ENCODE measurements around the gene TEX29. TPM values are rescaled to one million over a fixed set of nuclear protein-coding genes. Genes with fewer than 3 reads are reported as not detected.

Gene TEX29
- total and polyA plus RNA-seq, 2 of the 4 experiments (the other 2 are of a cell fraction): 0.46 TPM; not detected in 1

DNA sequence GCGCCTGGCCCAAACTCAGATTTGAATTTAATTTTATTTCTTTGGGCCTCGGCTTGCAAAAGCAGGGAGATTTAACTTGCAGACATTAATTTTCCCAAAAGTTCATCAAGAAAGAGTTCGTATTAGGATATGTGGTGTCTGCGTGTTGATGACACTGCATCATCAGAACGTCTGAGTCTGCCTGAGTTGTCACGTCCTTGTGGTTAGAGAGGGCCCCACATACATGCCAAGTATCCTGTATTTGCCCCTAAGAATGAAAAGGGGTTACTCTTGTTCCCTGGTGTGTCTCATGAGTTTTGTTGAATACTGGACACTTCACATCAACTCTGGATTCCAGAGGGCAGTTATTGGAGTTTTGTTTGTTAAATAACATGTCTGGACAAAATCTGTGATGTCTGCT is 5.6 kb upstream of the TEX29 start:
- in situ Hi-C loops (cut with MboI; ENCODE audit: low sequenced_read_pairs) (no loop called here), intact Hi-C loops (cut with micrococcal nuclease) (no loop called here), dilution Hi-C loops (cut with HindIII; ENCODE audit: low sequenced_read_pairs, unreplicated experiment) (no loop called here)
- H2BK5ac ChIP-seq (ENCODE audit: low read depth, low read length, poor library complexity, severe bottlenecking): no peak overlapping the region
- peak; percentile 18; the same call in 1 of the 2 replicates for ATAC-seq (ENCODE audit: low read depth)
- no peak overlapping the region for H3K18ac ChIP-seq (ENCODE audit: low read depth, low read length)
- no peak overlapping the region for H4K5ac ChIP-seq (ENCODE audit: low read depth, low read length)
- H2AK5ac ChIP-seq (ENCODE audit: low read depth, low read length): no peak overlapping the region
- H3K4me1 ChIP-seq (ENCODE audit: control insufficient read depth, insufficient read depth, low read length): peaks cover 4% of the 10 kb centered on the region; the same call in 1 of the 2 replicates
- no peak overlapping the region for H2AK9ac ChIP-seq (replicated peaks; ENCODE audit: low read depth, low read length, poor library complexity)
- peaks cover 12 to 15% of the 10 kb centered on the region in 2 experiments; a peak in 3 of 4 replicates for H3K79me1 ChIP-seq (ENCODE audit: low read depth in 1 of 2, low read length in 2 of 2)
- H3K4me2 ChIP-seq (ENCODE audit: low read depth, low read length): no peak overlapping the region
- CTCF ChIA-PET: no interaction called here
- peaks cover 11% of the 10 kb centered on the region for H3K9me3 ChIP-seq (ENCODE audit: control insufficient read depth, insufficient read depth, low read length)
- H3K14ac ChIP-seq (replicated peaks; ENCODE audit: low read depth, low read length): no peak overlapping the region
- no peak overlapping the region for H3K27ac ChIP-seq (ENCODE audit: insufficient read depth, low read length)
- no peaks in the 10 kb centered on the region for H4K20me1 ChIP-seq (ENCODE audit: insufficient read depth, low read length)
- no peak overlapping the region for H3K23ac ChIP-seq (ENCODE audit: low read depth, low read length)
- H4K91ac ChIP-seq (ENCODE audit: insufficient read depth, low read depth, low read length): no peak overlapping the region
- no peaks in the 10 kb centered on the region for H3K9me1 ChIP-seq (ENCODE audit: insufficient read depth, low read length)
- no peak for TF ChIP-seq RFX5 (IDR thresholded peaks at IDR 0.05; ENCODE audit: low read depth, low read length)
- no peak for TF ChIP-seq NFE2L2 (IDR thresholded peaks at IDR 0.05; ENCODE audit: low read depth, low read length)
- no peak for TF ChIP-seq RAD21 (IDR thresholded peaks at IDR 0.05; ENCODE audit: low read length)
- no peak for TF ChIP-seq MAZ (IDR thresholded peaks at IDR 0.05; ENCODE audit: borderline replicate concordance, low read depth, low read length)
- TF ChIP-seq SMC3 (IDR thresholded peaks at IDR 0.05; ENCODE audit: low read depth, low read length): no peak
- TF ChIP-seq, protein P1, sequence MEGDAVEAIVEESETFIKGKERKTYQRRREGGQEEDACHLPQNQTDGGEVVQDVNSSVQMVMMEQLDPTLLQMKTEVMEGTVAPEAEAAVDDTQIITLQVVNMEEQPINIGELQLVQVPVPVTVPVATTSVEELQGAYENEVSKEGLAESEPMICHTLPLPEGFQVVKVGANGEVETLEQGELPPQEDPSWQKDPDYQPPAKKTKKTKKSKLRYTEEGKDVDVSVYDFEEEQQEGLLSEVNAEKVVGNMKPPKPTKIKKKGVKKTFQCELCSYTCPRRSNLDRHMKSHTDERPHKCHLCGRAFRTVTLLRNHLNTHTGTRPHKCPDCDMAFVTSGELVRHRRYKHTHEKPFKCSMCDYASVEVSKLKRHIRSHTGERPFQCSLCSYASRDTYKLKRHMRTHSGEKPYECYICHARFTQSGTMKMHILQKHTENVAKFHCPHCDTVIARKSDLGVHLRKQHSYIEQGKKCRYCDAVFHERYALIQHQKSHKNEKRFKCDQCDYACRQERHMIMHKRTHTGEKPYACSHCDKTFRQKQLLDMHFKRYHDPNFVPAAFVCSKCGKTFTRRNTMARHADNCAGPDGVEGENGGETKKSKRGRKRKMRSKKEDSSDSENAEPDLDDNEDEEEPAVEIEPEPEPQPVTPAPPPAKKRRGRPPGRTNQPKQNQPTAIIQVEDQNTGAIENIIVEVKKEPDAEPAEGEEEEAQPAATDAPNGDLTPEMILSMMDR (conservative IDR thresholded peaks at IDR 0.05; ENCODE audit: low read depth, low read length): no peak
- TF ChIP-seq MAFK (IDR thresholded peaks at IDR 0.05; ENCODE audit: low read depth, low read length): no peak
- TF ChIP-seq RCOR1 (IDR thresholded peaks at IDR 0.05; ENCODE audit: insufficient replicate concordance, low read length): no peak
- no peak for TF ChIP-seq BHLHE40 (IDR thresholded peaks at IDR 0.05; ENCODE audit: low read depth, low read length)
- no peak for TF ChIP-seq FOS (IDR thresholded peaks at IDR 0.05; ENCODE audit: low read depth, low read length)
- TF ChIP-seq MXI1 (IDR thresholded peaks at IDR 0.05; ENCODE audit: borderline replicate concordance, low read depth, low read length): no peak
- no peak for TF ChIP-seq CEBPB (IDR thresholded peaks at IDR 0.05; ENCODE audit: low read depth, low read length)
- H3K9ac ChIP-seq (ENCODE audit: low read depth, low read length): no peak overlapping the region
- no peak overlapping the region for H2AFZ ChIP-seq (replicated peaks; ENCODE audit: low read length, poor library complexity)
- peaks cover 5% of the 10 kb centered on the region; the same call in 1 of the 2 replicates for H3K36me3 ChIP-seq (ENCODE audit: control insufficient read depth, insufficient read depth, low read length)
- H3K4me3 ChIP-seq (ENCODE audit: insufficient read depth, low read depth, low read length): no peak overlapping the region
- no peak overlapping the region for H2BK15ac ChIP-seq (ENCODE audit: low read depth, low read length)
- H3K27me3 ChIP-seq (ENCODE audit: control insufficient read depth, insufficient read depth, low read length): no peaks in the 10 kb centered on the region
- H2BK20ac ChIP-seq (ENCODE audit: low read depth, low read length): no peak overlapping the region
- no CpG with 5 or more reads among the region's 6 CpGs for WGBS, 2 experiments (ENCODE audit: extremely low coverage in 2 of 2, insufficient read length in 1 of 2)
- POLR2A ChIA-PET (ENCODE audit: unreplicated experiment): no interaction called here
- H3K56ac ChIP-seq (ENCODE audit: extremely low read depth, insufficient read depth, low read length): no peak overlapping the region
- no peak overlapping the region for H2BK120ac ChIP-seq (ENCODE audit: low read depth, low read length)
- no TSS peak for BruUV-seq (replicated peaks)
- H3K4ac ChIP-seq (ENCODE audit: low read depth, low read length): no peak overlapping the region
- no peak overlapping the region for H4K8ac ChIP-seq (ENCODE audit: low read depth in 2 of 2, low read length in 2 of 2)
- DNase-seq: peak; percentile 49

Measured in IMR-90 (cell line).